ENCODE data around the gene NCOA1. TPM values are rescaled to one million over a fixed set of nuclear protein-coding genes. Genes with fewer than 3 reads are reported as not detected.
A peak's percentile ranks its signal among the peaks of the same experiment; 100 is the strongest.
"Not testable (repeated sequence)": the region's sequence is repeated elsewhere in the genome, so short reads cannot be mapped to it uniquely, and the experiment has no call there.

NCOA1 gene
- polyA plus RNA-seq, 4 donors = 13.8 to 48.5 (median 20.4) TPM

DNA sequence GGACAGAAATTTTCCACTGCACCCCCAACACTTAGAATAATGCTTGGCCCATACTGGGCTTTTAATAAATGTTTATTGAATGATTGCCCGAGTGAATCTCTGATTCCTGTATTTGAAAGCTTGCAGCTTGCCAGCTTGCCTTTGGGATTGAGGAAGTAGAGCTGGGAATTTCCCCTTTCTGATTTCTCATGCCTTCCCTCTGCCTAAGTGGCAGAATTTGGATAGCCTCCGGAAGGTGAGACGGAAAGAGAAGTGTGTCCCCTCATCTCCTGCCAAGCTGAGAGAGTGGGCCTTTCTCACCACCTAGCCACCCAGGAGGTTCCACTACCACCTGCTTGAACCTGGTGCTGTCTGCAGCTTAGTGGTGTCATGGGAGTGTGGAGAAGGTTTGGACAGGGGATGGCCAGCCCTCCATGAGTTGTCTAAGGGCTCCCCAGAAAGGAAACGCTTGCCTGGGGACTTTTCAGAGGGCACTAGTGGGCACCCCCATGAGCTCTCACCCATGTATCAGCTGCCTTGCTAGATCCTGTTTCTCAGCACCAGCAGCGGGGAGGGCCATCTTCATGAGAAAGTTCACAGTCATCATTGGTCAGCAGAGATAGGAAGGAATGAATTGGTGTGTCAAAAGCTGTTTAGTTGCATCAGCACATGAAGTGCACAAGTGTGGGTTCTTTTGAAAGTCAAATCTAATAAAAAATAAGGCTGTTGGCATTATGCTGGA, 8.6 kb upstream of the NCOA1 start:
- H3K36me3 ChIP-seq (ENCODE audit: control insufficient read depth in 3 of 3, insufficient read depth in 2 of 3, low read depth in 1 of 3, low read length in 3 of 3) = no peaks in the 10 kb centered on the region
- no peak for FAIRE-seq
- H3K27ac ChIP-seq (ENCODE audit: low read depth in 1 of 3, low read length in 2 of 3) = peak overlapping the region in 1 of 3 donors; percentile 45
- 44 to 58% (median 47%) methylated on average over 5 of the region's 5 CpGs for WGBS, 3 donors
- no peaks in the 10 kb centered on the region for H3K9me3 ChIP-seq (ENCODE audit: control insufficient read depth in 2 of 2, insufficient read depth in 1 of 2, low read depth in 1 of 2, low read length in 1 of 2)
- peaks cover 2 to 10% (median 4%) of the 10 kb centered on the region in 3 donors for H3K4me1 ChIP-seq (ENCODE audit: control insufficient read depth in 3 of 3, insufficient read depth in 2 of 3, low read depth in 1 of 3, low read length in 2 of 3)
- no peaks in the 10 kb centered on the region for H3K27me3 ChIP-seq (ENCODE audit: control insufficient read depth in 3 of 3, insufficient read depth in 3 of 3, low read length in 3 of 3)
- no peak for DNase-seq
- no peak overlapping the region for H3K4me3 ChIP-seq (ENCODE audit: low read depth in 1 of 3, low read length in 3 of 3)

DNA sequence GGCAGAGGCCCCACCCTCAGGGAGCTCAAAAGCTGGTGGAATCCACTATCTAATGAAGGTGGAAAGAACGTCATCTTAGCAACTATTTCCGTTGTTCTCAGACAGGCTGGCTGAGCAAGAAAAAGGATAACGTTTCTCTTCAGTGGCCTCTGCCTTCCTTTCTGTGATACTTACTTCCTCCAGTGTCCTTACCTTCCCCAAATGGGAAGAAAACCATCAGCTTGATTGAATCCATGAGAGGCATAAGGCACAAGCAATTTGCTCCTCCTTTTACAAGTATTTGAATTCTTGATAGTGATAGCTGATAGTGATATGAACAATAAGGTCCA, 8.1 kb upstream of the NCOA1 start:
- H3K9me3 ChIP-seq (ENCODE audit: control insufficient read depth in 2 of 2, insufficient read depth in 1 of 2, low read depth in 1 of 2, low read length in 1 of 2) = no peaks in the 10 kb centered on the region
- FAIRE-seq (no peak), DNase-seq (no peak)
- H3K4me3 ChIP-seq (ENCODE audit: low read depth in 1 of 3, low read length in 3 of 3) = no peak overlapping the region
- no peaks in the 10 kb centered on the region for H3K36me3 ChIP-seq (ENCODE audit: control insufficient read depth in 3 of 3, insufficient read depth in 2 of 3, low read depth in 1 of 3, low read length in 3 of 3)
- peaks cover 2 to 10% (median 4%) of the 10 kb centered on the region in 3 donors for H3K4me1 ChIP-seq (ENCODE audit: control insufficient read depth in 3 of 3, insufficient read depth in 2 of 3, low read depth in 1 of 3, low read length in 2 of 3)
- whole genome bisulfite sequencing, 3 donors = 62 to 69% (median 64%) methylated on average over 3 of the region's 3 CpGs
- H3K27me3 ChIP-seq (ENCODE audit: control insufficient read depth in 3 of 3, insufficient read depth in 3 of 3, low read length in 3 of 3) = no peaks in the 10 kb centered on the region
- no peak overlapping the region for H3K27ac ChIP-seq (ENCODE audit: low read depth in 1 of 3, low read length in 2 of 3)

- not testable (repeated sequence) for H3K4me1 ChIP-seq (ENCODE audit: control insufficient read depth in 3 of 3, insufficient read depth in 2 of 3, low read depth in 1 of 3, low read length in 2 of 3); H3K36me3 ChIP-seq (ENCODE audit: control insufficient read depth in 3 of 3, insufficient read depth in 2 of 3, low read depth in 1 of 3, low read length in 3 of 3); H3K4me3 ChIP-seq (ENCODE audit: low read depth in 1 of 3, low read length in 3 of 3); H3K9me3 ChIP-seq (ENCODE audit: control insufficient read depth in 2 of 2, insufficient read depth in 1 of 2, low read depth in 1 of 2, low read length in 1 of 2); H3K27ac ChIP-seq (ENCODE audit: low read depth in 1 of 3, low read length in 2 of 3); FAIRE-seq; DNase-seq; H3K27me3 ChIP-seq (ENCODE audit: control insufficient read depth in 3 of 3, insufficient read depth in 3 of 3, low read length in 3 of 3)
- 86 to 91% (median 89%) methylated on average over 6 of the region's 6 CpGs for WGBS, 3 donors
Observed at GRCh38 chr2:24484677-24485076, 6.4 kb upstream of the NCOA1 start.

DNA sequence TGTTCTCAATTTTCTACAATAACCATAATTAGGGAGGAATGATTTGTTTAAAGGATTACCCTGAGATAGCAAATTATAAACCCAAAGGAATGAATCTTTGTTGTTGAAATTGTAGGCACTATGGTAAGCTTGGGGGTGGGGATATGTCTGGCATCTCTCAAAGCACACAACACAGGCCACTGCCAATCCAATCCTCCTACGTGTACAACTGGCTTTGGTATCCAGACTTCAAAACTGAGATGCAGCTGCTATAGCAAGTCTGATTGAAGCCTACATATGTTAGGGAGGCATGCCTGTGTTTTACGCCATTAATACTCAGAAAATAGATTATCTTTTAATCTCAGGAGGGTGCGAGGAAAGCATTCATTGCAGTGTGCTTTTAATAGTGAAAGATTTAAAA, 5.9 kb upstream of the NCOA1 start:
- FAIRE-seq (no peak), DNase-seq (no peak)
- no peaks in the 10 kb centered on the region for H3K36me3 ChIP-seq (ENCODE audit: control insufficient read depth in 3 of 3, insufficient read depth in 2 of 3, low read depth in 1 of 3, low read length in 3 of 3)
- no peak overlapping the region for H3K4me3 ChIP-seq (ENCODE audit: low read depth in 1 of 3, low read length in 3 of 3)
- peaks cover 4 to 13% (median 10%) of the 10 kb centered on the region in 3 donors for H3K4me1 ChIP-seq (ENCODE audit: control insufficient read depth in 3 of 3, insufficient read depth in 2 of 3, low read depth in 1 of 3, low read length in 2 of 3)
- 86 to 97% (median 91%) methylated on average over 3 of the region's 3 CpGs for WGBS, 3 donors
- H3K27me3 ChIP-seq (ENCODE audit: control insufficient read depth in 3 of 3, insufficient read depth in 3 of 3, low read length in 3 of 3) = no peaks in the 10 kb centered on the region
- no peak overlapping the region for H3K27ac ChIP-seq (ENCODE audit: low read depth in 1 of 3, low read length in 2 of 3)
- H3K9me3 ChIP-seq (ENCODE audit: control insufficient read depth in 2 of 2, insufficient read depth in 1 of 2, low read depth in 1 of 2, low read length in 1 of 2) = no peaks in the 10 kb centered on the region

- H3K27ac ChIP-seq (ENCODE audit: low read depth in 1 of 3, low read length in 2 of 3) = no peak overlapping the region
Observed at GRCh38 chr2:24486636-24487205, 4.3 kb upstream of the NCOA1 start.

DNA sequence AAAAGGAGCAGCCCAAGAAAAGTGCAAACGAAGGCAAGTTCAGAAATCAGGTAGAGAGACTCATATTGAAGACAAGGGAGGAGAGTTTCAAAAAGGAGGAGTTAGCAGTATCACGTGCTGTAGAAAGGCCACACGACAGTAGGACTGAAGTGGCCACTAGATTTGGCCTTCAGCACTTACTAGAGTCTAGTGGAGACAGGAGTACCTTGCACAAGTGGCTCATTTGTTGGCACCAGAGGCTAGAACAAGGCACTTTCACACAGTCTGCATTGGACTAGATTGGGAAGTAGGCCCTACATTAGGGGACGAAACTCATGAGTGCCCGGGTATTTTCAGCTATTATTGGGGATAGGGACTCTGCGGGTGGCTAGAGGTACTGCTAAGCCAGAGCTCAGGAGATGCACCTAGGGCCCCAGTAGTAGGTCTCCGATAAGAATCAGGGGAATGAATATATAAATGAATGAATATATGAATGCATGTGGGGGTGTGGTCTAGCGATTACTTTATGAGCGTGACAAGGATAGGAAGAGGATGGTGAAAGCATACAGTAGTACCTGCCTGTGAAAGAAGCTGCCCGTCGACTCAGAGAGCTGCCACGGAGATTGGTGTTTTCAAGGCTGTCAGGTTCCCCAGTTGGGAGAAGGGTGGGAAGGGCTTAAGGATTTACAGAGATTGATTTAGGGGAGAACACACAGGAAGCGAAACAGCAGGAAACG, 1.4 kb upstream of the NCOA1 start:
- DNase-seq = peak in 1 of 2 donors; percentile 68
- WGBS, 3 donors = 56 to 70% (median 68%) methylated on average over 14 of the region's 14 CpGs
- H3K27me3 ChIP-seq (ENCODE audit: control insufficient read depth in 3 of 3, insufficient read depth in 3 of 3, low read length in 3 of 3) = no peaks in the 10 kb centered on the region
- H3K36me3 ChIP-seq (ENCODE audit: control insufficient read depth in 3 of 3, insufficient read depth in 2 of 3, low read depth in 1 of 3, low read length in 3 of 3) = no peaks in the 10 kb centered on the region
- peak overlapping the region in 1 of 3 donors; percentile 58 for H3K4me3 ChIP-seq (ENCODE audit: low read depth in 1 of 3, low read length in 3 of 3)
- peaks cover 0 to 14% (median 8%) of the 10 kb centered on the region in 3 donors for H3K4me1 ChIP-seq (ENCODE audit: control insufficient read depth in 3 of 3, insufficient read depth in 2 of 3, low read depth in 1 of 3, low read length in 2 of 3)
- FAIRE-seq = no peak
- no peaks in the 10 kb centered on the region for H3K9me3 ChIP-seq (ENCODE audit: control insufficient read depth in 2 of 2, insufficient read depth in 1 of 2, low read depth in 1 of 2, low read length in 1 of 2)
- peak overlapping the region; percentile 65 to 90 (median 87) for H3K27ac ChIP-seq (ENCODE audit: low read depth in 1 of 3, low read length in 2 of 3)

More at GRCh38 chr2:24486636-24487205, 4.3 kb upstream of the NCOA1 start:
- H3K4me3 ChIP-seq (ENCODE audit: low read depth in 1 of 3, low read length in 3 of 3) = no peak overlapping the region
- H3K36me3 ChIP-seq (ENCODE audit: control insufficient read depth in 3 of 3, insufficient read depth in 2 of 3, low read depth in 1 of 3, low read length in 3 of 3) = no peaks in the 10 kb centered on the region
- 17 to 52% (median 33%) methylated on average over 3 of the region's 3 CpGs for WGBS, 3 donors
- FAIRE-seq (no peak), DNase-seq (peak in 1 of 2 donors; percentile 64)
- no peaks in the 10 kb centered on the region for H3K27me3 ChIP-seq (ENCODE audit: control insufficient read depth in 3 of 3, insufficient read depth in 3 of 3, low read length in 3 of 3)
- peaks cover 4 to 14% (median 7%) of the 10 kb centered on the region in 3 donors for H3K4me1 ChIP-seq (ENCODE audit: control insufficient read depth in 3 of 3, insufficient read depth in 2 of 3, low read depth in 1 of 3, low read length in 2 of 3)
- H3K9me3 ChIP-seq (ENCODE audit: control insufficient read depth in 2 of 2, insufficient read depth in 1 of 2, low read depth in 1 of 2, low read length in 1 of 2) = no peaks in the 10 kb centered on the region

GRCh38 chr2:24490181-24490689, 819 bp upstream of the NCOA1 start:
- DNase-seq (peak; percentile 74 to 79), FAIRE-seq (no peak)
- 10 to 34% (median 23%) methylated on average over 12 of the region's 12 CpGs for WGBS, 3 donors

More at GRCh38 chr2:24490181-24490689, 819 bp upstream of the NCOA1 start:
- peaks cover 0 to 14% (median 8%) of the 10 kb centered on the region in 3 donors for H3K4me1 ChIP-seq (ENCODE audit: control insufficient read depth in 3 of 3, insufficient read depth in 2 of 3, low read depth in 1 of 3, low read length in 2 of 3)
- H3K27me3 ChIP-seq (ENCODE audit: control insufficient read depth in 3 of 3, insufficient read depth in 3 of 3, low read length in 3 of 3) = no peaks in the 10 kb centered on the region
- no peaks in the 10 kb centered on the region for H3K36me3 ChIP-seq (ENCODE audit: control insufficient read depth in 3 of 3, insufficient read depth in 2 of 3, low read depth in 1 of 3, low read length in 3 of 3)
- no peaks in the 10 kb centered on the region for H3K9me3 ChIP-seq (ENCODE audit: control insufficient read depth in 2 of 2, insufficient read depth in 1 of 2, low read depth in 1 of 2, low read length in 1 of 2)
- H3K4me3 ChIP-seq (ENCODE audit: low read depth in 1 of 3, low read length in 3 of 3) = peak overlapping the region; percentile 58 to 98 (median 94)
- H3K27ac ChIP-seq (ENCODE audit: low read depth in 1 of 3, low read length in 2 of 3) = peak overlapping the region; percentile 73 to 90 (median 87)

Measured in small intestine (tissue), 7 donors.